Measurements from ENCODE around the gene ATE1. TPM values are rescaled to one million over a fixed set of nuclear protein-coding genes. Genes with fewer than 3 reads are reported as not detected.
"Not testable (repeated sequence)": the region's sequence is repeated elsewhere in the genome, so short reads cannot be mapped to it uniquely, and the experiment has no call there.

ATE1 gene
- total RNA-seq, 1 donor from 2014 or later = 6.9 TPM

- peaks cover 0 to 10% of the 10 kb centered on the region in 2 donors for H3K4me1 ChIP-seq
- H3K27ac ChIP-seq = peak overlapping the region; percentile 97
- H3K9me3 ChIP-seq = no peaks in the 10 kb centered on the region
- H3K27me3 ChIP-seq = no peaks in the 10 kb centered on the region
- peak overlapping the region; percentile 98 to 100 for H3K4me3 ChIP-seq
- intact Hi-C loops (cut with DNase I) = loop anchor here (5.0 kb wide), 4 partner anchors 70 to 1080 kb away; partner anchors contain the start of genes ACADSB and IKZF5
- no peak for TF ChIP-seq CTCF (IDR thresholded peaks at IDR 0.05)
- H3K36me3 ChIP-seq = peaks cover 2 to 3% of the 10 kb centered on the region in 2 donors
- DNase-seq (ENCODE audit: low spot score in 2 of 2) = peak in 1 of 2 donors; percentile 75
Observed at GRCh38 chr10:121927318-121927840, 452 bp downstream of the ATE1 start.

- peak overlapping the region; percentile 97 for H3K27ac ChIP-seq
- peaks cover 4 to 5% of the 10 kb centered on the region in 2 donors for H3K36me3 ChIP-seq
- DNase-seq (ENCODE audit: low spot score in 2 of 2) = no peak
- peak overlapping the region; percentile 98 to 100 for H3K4me3 ChIP-seq
- H3K27me3 ChIP-seq = no peaks in the 10 kb centered on the region
- H3K9me3 ChIP-seq = no peaks in the 10 kb centered on the region
- H3K4me1 ChIP-seq = peaks cover 0 to 10% of the 10 kb centered on the region in 2 donors
- intact Hi-C loops (cut with DNase I) = loop anchor here (5.0 kb wide), 4 partner anchors 71 to 1081 kb away; partner anchors contain the start of genes ACADSB and IKZF5
- no peak for TF ChIP-seq CTCF (IDR thresholded peaks at IDR 0.05)
Observed at GRCh38 chr10:121926671-121927317, 1.0 kb downstream of the ATE1 start.

- Histone ChIP-seq H3K36me3 (peaks cover 5 to 8% of the 10 kb centered on the region in 2 donors), H3K27ac (peak overlapping the region in 1 of 2 donors; percentile 97), H3K4me1 (peaks cover 0 to 10% of the 10 kb centered on the region in 2 donors), H3K9me3 (no peaks in the 10 kb centered on the region), H3K27me3 (no peaks in the 10 kb centered on the region), H3K4me3 (peak overlapping the region; percentile 98 to 100)
- no peak for DNase-seq (ENCODE audit: low spot score in 2 of 2)
- no peak for TF ChIP-seq CTCF (IDR thresholded peaks at IDR 0.05)
- intact Hi-C loops (cut with DNase I) = loop anchor here (5.0 kb wide), 4 partner anchors 71 to 1081 kb away; partner anchors contain the start of genes ACADSB and IKZF5
Observed at GRCh38 chr10:121926157-121926556, 1.7 kb downstream of the ATE1 start.

- Histone ChIP-seq H3K9me3 (no peaks in the 10 kb centered on the region), H3K4me3 (no peak overlapping the region), H3K4me1 (peaks cover 0 to 11% of the 10 kb centered on the region in 2 donors), H3K27me3 (no peaks in the 10 kb centered on the region), H3K27ac (no peak overlapping the region), H3K36me3 (peaks cover 12 to 16% of the 10 kb centered on the region in 2 donors)
- no peak for TF ChIP-seq CTCF (IDR thresholded peaks at IDR 0.05)
- intact Hi-C loops (cut with DNase I) = no loop called here
- DNase-seq (ENCODE audit: low spot score in 2 of 2) = no peak
Observed at GRCh38 chr10:121921238-121921931, 6.4 kb downstream of the ATE1 start.

GRCh38 chr10:121919666-121920065 lies 8.2 kb downstream of the ATE1 start:
- Histone ChIP-seq H3K9me3 (no peaks in the 10 kb centered on the region), H3K27me3 (no peaks in the 10 kb centered on the region), H3K36me3 (peaks cover 12 to 16% of the 10 kb centered on the region in 2 donors), H3K27ac (no peak overlapping the region), H3K4me1 (peaks cover 0 to 6% of the 10 kb centered on the region in 2 donors), H3K4me3 (no peak overlapping the region)
- no peak for TF ChIP-seq CTCF (IDR thresholded peaks at IDR 0.05)
- DNase-seq (ENCODE audit: low spot score in 2 of 2) = no peak
- intact Hi-C loops (cut with DNase I) = no loop called here

GRCh38 chr10:121918800-121919199 lies 9.0 kb downstream of the ATE1 start:
- H3K9me3 ChIP-seq; H3K4me3 ChIP-seq; H3K4me1 ChIP-seq; H3K27me3 ChIP-seq; intact Hi-C loops (cut with DNase I); DNase-seq (ENCODE audit: low spot score in 2 of 2); H3K27ac ChIP-seq: not testable (repeated sequence)
- peaks cover 14 to 16% of the 10 kb centered on the region in 2 donors for H3K36me3 ChIP-seq

Data from ascending aorta (tissue), 2 donors.